Cortex of kidney (tissue), 1 donor: ENCODE measurements around the gene CEBPG.

Source experiments
- DNase-seq: peaks from one replicate; lab custom pipeline; 2025; lab: John Stamatoyannopoulos, UW

Gene CEBPG

DNA sequence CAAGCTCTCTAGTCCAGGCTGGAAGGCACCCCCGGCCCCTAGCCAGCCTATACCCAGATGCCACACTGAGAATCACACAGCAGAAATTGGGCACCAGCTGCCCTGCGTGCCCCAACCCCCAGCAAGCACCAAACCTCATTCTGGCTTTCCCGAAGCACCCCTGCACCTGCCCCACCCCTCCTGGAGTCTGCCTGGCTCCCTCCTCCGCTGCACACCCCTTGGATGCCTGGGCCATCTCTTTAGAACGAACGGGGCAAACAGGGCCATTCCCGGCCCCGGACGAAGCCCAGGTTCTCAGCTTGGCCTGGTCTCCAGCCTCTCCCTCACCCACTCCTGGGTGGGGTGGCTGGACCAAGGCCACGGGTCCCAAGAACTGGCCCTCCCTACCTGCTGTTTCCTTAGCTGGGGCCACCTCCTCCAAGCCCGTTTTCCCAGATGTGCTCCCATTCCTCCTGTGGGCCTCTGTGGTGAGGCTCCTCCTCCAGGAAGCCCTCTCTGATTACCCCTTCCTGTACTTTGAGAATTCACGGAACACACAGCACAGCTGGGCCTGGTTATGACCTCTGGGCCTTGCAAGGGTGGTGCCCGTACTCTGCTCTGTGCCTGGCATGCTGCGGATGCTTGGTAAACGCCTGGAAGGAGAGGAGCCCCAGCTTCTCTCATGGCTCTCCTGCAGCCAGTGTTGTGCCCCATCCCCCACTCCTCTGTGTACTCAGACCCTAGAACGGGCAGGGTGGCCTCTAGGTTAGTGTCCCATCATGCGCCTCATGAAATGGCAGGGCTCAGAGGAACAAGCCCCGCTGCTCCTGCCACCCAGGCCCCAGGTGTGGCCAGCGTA is 21.4 kb downstream of the CEBPG start:
- DNase-seq, result no peak

DNA sequence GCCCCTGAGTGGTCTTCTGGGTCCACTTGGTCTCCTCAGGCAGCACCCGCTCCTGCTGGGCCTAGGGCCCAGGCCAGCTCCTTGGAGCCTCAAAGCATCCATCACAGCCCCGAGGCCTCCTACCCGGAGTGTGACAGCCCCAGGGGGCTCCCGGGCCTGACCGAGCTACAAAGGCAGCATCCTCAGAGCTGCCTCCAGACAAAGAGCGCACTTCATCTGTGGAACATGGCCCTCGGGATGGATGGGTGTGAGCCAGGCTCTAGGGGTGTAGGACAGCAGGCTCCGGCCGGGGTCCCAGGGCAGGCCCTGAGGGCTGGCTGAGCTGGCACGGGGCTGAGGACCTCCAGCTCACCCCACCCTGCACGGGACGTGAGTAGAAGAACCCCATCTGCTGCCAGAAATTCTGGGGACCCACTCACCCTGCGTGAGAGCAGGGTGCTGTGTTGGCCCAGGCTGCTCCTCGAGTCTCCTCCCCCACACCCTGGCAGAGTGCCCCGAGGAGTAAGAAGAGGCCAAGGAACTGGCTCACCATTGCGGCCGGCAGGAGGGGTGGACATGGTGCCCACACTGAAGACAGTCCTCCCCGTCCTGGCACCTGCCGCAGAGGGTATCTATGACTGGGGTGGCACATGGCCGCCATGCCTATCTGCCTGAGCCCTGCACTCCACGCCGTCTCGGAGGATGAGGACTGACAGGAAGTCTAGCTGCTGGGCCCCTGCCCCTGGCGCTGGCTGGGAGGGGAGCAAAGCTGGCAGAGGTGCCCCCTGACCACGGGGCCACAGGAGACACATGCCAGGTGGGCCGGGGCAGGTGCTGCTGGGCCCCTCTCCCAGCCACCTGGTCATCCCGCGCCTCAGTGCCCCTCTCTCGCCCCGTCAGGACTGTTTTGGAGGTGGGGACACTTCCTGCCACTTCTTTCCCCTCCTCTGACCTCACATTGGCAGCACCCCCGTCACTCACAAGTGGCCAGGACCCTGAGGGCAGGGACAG is 22.3 kb downstream of the CEBPG start:
- DNase-seq, result no peak

GRCh38 chr19:33396701-33397535 is 23.4 kb downstream of the CEBPG start:
- no peak for DNase-seq

- DNase-seq, result no peak
These were observed 24.2 kb downstream of the CEBPG start for GRCh38 chr19:33397536-33398360.

- no peak for DNase-seq
These were observed 25.0 kb downstream of the CEBPG start for GRCh38 chr19:33398361-33399060.

- no peak for DNase-seq
These were observed 25.7 kb downstream of the CEBPG start for GRCh38 chr19:33399081-33399744.

GRCh38 chr19:33399745-33400681 is 26.5 kb downstream of the CEBPG start:
- no peak for DNase-seq

DNA sequence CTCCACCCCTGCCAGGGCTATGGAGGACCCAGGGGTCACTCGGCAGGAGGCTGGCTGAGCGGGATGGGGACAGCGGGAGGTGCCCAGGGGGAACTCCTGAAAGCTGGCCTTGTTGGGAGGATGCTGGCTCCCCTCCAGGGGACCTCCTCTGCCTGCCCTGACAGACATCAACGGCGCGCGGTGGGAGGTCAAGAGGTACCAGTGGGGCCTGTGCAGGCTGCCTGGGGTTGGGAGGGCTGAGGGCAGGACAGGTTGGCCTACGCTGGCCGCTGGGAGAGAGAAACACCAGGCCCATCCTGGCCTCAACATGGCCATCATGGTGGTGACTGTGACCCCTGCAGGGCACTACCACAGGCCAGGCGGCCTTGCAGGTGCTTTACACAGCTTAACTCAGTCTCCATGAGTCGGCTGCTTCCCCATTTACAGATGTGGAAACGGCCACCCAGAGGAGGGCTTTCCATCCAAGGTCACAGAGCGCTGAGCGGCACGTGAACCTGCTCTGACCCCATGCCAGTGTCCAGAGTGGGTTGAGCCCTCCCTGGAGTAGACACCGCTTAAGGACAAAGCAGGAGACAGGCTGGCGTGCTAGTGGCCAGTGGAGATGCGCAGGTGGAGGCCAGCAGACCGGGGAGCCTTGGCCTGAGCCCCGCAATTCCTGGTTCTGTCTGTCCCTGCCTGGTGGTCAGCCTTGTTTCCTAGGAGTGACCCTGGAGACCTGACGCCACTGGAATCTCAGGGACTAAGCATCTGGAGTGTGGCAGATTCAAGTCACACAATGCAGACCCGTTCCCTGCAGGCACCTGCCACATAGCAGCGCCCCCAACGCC is 27.6 kb downstream of the CEBPG start:
- DNase-seq, result no peak

GRCh38 chr19:33401683-33402420 is 28.3 kb downstream of the CEBPG start:
- DNase-seq, result no peak

DNA sequence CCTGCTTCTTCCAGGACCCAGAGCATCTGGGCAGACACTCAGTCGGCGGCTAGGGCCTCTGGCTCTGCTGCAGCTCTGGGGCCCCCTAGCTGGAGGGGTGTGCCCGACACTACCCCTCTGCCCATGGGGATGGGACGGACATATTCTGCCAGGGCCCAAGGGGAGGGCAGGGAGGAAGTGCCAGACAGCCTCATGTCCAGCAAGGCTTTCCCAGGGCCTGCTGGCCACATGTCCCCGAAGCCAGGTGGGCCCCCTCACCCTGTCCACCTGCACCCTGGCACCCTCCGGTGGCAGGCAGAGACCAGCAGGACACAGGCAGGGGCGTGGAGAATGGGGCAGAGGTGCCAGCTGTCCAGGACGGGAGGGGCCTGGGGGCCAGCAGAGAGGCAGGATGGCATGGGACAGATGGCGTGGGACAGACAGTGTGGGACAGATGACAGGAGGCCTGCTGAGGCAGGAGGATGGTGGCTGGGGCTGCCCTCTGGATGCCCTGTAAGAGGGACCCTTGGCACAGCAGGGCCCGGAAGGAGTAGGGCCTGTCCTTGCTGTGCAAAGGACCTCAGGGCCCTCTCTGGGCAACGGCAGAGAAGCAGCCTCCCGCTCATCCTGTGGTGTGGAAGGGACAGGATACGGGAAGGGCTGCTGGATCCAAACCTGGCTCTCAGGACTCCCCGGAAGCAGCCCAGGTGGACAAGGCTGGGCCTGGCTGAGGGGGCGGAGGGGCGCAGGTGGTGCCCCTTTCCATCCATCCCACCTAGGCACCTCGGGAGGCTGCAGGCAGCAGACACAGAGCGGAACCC is 29.1 kb downstream of the CEBPG start:
- no peak for DNase-seq

DNA sequence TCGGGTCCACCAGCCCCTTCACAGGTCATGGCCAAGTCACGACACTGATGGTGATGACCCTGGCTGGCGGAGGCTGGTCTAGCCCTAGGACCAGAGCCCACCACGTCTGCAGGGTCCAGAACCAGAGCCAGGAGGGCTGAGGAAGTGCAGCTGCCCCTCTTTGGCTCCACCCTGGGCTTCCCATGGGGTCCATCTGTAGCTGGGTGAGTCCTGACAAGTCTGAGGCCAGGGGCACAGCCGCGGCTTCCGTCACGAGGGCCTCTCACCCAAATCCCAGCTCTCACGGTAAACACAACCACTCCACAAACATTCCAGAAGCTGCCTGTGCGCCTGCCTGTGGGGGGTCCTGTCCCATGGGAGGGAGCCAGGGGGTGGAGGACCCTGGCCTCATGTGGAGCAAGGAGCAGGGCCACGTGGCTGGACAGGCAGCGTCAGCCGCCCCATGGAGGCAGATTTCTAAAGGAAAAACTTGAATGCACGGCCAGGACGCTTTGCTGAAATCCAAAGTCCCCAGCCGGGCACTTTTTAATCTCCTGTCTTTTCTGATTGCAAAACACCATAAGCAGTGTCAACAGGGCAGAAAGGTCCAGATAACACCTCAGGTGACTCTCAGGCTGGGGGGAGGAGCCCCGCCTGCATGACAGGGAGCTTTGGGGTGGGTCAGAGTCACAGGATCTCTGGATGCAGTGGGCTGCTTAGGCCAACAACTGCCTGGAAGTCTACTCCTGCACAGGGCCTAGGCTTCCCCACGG is 29.9 kb downstream of the CEBPG start:
- no peak for DNase-seq

DNA sequence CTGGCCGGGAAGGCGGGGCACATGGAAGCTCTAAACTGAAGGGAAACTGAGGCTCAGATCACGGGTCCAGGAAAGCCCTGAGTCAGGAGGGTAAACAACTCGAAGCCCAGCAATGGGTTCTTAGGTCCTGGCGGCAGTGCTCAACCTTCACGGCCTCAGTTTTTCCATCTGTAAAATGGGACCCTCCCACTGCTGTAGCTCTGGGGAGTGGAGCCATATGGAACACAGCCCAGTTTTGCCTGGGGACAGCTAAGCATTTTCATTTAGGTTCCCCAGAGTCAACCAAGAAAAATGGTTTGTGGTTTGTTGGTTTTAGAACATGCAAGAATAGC is 30.4 kb downstream of the CEBPG start:
- DNase-seq, result no peak

- DNase-seq, result no peak
These were observed 31.2 kb downstream of the CEBPG start for GRCh38 chr19:33404506-33405253.

GRCh38 chr19:33405254-33405552 is 31.7 kb downstream of the CEBPG start:
- DNase-seq, result no peak
